Glomerular visceral epithelial cell (primary cell): ENCODE data around the gene CBX3.
A peak's percentile ranks its signal among the peaks of the same experiment; 100 is the strongest.
"Not testable (repeated sequence)": the region's sequence is repeated elsewhere in the genome, so short reads cannot be mapped to it uniquely, and the experiment has no call there.

Source experiments
- DNase-seq: peaks from one replicate; pipeline ENCODE4 v3.0.0-alpha.2; 2016; ENCODE audit errors: extremely low spot score

Gene CBX3

GRCh38 chr7:26188206-26188956 is 13.2 kb upstream of the CBX3 start:
- DNase-seq, result no peak

- no peak for DNase-seq
Observed at GRCh38 chr7:26188957-26189541, 12.5 kb upstream of the CBX3 start.

- no peak for DNase-seq
Observed at GRCh38 chr7:26189697-26190096, 11.8 kb upstream of the CBX3 start.

GRCh38 chr7:26190417-26190869 is 11.1 kb upstream of the CBX3 start:
- no peak for DNase-seq

GRCh38 chr7:26191233-26191973 is 10.1 kb upstream of the CBX3 start:
- DNase-seq, result no peak

GRCh38 chr7:26191974-26192479 is 9.5 kb upstream of the CBX3 start:
- DNase-seq, result no peak

- no peak for DNase-seq
Observed at GRCh38 chr7:26192485-26193087, 9.0 kb upstream of the CBX3 start.

- DNase-seq, result no peak
Observed at GRCh38 chr7:26193432-26194207, 7.9 kb upstream of the CBX3 start.

- DNase-seq, result not testable (repeated sequence)
Observed at GRCh38 chr7:26194764-26195163, 6.8 kb upstream of the CBX3 start.

GRCh38 chr7:26195182-26195581 is 6.4 kb upstream of the CBX3 start:
- DNase-seq, result no peak

GRCh38 chr7:26195867-26196657 is 5.5 kb upstream of the CBX3 start:
- DNase-seq, result no peak

GRCh38 chr7:26197153-26198115 is 4.1 kb upstream of the CBX3 start:
- DNase-seq, result no peak

- peak; percentile 58 for DNase-seq
Observed at GRCh38 chr7:26198133-26198780, 3.3 kb upstream of the CBX3 start.

- no peak for DNase-seq
Observed at GRCh38 chr7:26198781-26199169, 2.8 kb upstream of the CBX3 start.

- DNase-seq, result peak; percentile 55
Observed at GRCh38 chr7:26199301-26200037, 2.1 kb upstream of the CBX3 start.

- peak; percentile 56 for DNase-seq
Observed at GRCh38 chr7:26200038-26200443, 1.5 kb upstream of the CBX3 start.

GRCh38 chr7:26200444-26201246 is 900 bp upstream of the CBX3 start, which contains the start of gene HNRNPA2B1:
TSS of gene HNRNPA2B1 (minus strand) at chr7:26200746. CDS start at chr7:26200577, 169 bp downstream.
- DNase-seq, result peak; percentile 98
